Measurements from ENCODE around the gene MCC.

Gene MCC

GRCh38 chr5:113202746-113203716, 285.2 kb downstream of the MCC start:
- Histone ChIP-seq H3K27me3 (ENCODE audit: insufficient read depth, poor library complexity, severe bottlenecking) (no peaks in the 10 kb centered on the region), H3K4me3 (replicated peaks; ENCODE audit: insufficient read depth, low read length) (no peak overlapping the region), H3K27ac (replicated peaks) (no peak overlapping the region)
- TF ChIP-seq REST (IDR thresholded peaks at IDR 0.05; ENCODE audit: insufficient replicate concordance, low read depth) (no peak), POLR2AphosphoS5 (IDR thresholded peaks at IDR 0.05; ENCODE audit: low read depth) (no peak), GABPA (IDR thresholded peaks at IDR 0.05; ENCODE audit: low read depth) (no peak), CTCF (IDR thresholded peaks at IDR 0.05; ENCODE audit: insufficient read depth, low read length) (no peak), SPI1 (IDR thresholded peaks at IDR 0.05; ENCODE audit: borderline replicate concordance, low read depth) (no peak)
- no peak for DNase-seq (ENCODE audit: low read depth in 1 of 2, low spot score in 1 of 2)

GRCh38 chr5:113202287-113202686, 286.0 kb downstream of the MCC start:
- DNase-seq (ENCODE audit: low read depth in 1 of 2, low spot score in 1 of 2), result no peak

More at GRCh38 chr5:113202287-113202686, 286.0 kb downstream of the MCC start:
- H3K27ac ChIP-seq (replicated peaks), result no peak overlapping the region
- no peaks in the 10 kb centered on the region for H3K27me3 ChIP-seq (ENCODE audit: insufficient read depth, poor library complexity, severe bottlenecking)
- TF ChIP-seq REST (IDR thresholded peaks at IDR 0.05; ENCODE audit: insufficient replicate concordance, low read depth) (no peak), POLR2AphosphoS5 (IDR thresholded peaks at IDR 0.05; ENCODE audit: low read depth) (no peak), SPI1 (IDR thresholded peaks at IDR 0.05; ENCODE audit: borderline replicate concordance, low read depth) (no peak), CTCF (IDR thresholded peaks at IDR 0.05; ENCODE audit: insufficient read depth, low read length) (no peak), GABPA (IDR thresholded peaks at IDR 0.05; ENCODE audit: low read depth) (no peak)
- H3K4me3 ChIP-seq (replicated peaks; ENCODE audit: insufficient read depth, low read length), result no peak overlapping the region
